Osteocyte (in vitro differentiated cells): Measurements from ENCODE around the gene LAMA5. TPM values are rescaled to one million over a fixed set of nuclear protein-coding genes. Genes with fewer than 3 reads are reported as not detected.

Experiments used
- DNase-seq: peaks from one replicate; pipeline ENCODE4 v3.0.0; 2021; ENCODE audit warnings: mixed read lengths; ENCODE audit not compliant: unreplicated experiment; ENCODE audit errors: extremely low spot score
- H3K27ac Mint-ChIP-seq: one replicate; pipeline ENCODE4 v1.8.0; 2021; ENCODE audit warnings: mild to moderate bottlenecking, mixed read lengths; ENCODE audit not compliant: unreplicated experiment
- H3K27me3 Mint-ChIP-seq: one replicate; pipeline ENCODE4 v1.8.0; 2021; ENCODE audit warnings: mixed read lengths; ENCODE audit not compliant: unreplicated experiment
- H3K36me3 Mint-ChIP-seq: one replicate; pipeline ENCODE4 v1.8.0; 2021; ENCODE audit warnings: mixed read lengths; ENCODE audit not compliant: unreplicated experiment
- H3K4me1 Mint-ChIP-seq: one replicate; pipeline ENCODE4 v1.8.0; 2021; ENCODE audit warnings: mixed read lengths; ENCODE audit not compliant: unreplicated experiment
- H3K4me3 Mint-ChIP-seq: one replicate; pipeline ENCODE4 v1.8.0; 2021; ENCODE audit warnings: mild to moderate bottlenecking, moderate library complexity, mixed read lengths; ENCODE audit not compliant: unreplicated experiment
- H3K9me3 Mint-ChIP-seq: one replicate; pipeline ENCODE4 v1.8.0; 2021; ENCODE audit warnings: mixed read lengths; ENCODE audit not compliant: unreplicated experiment
- total RNA-seq: library from RNA; stranded (reverse); gene quantifications from 2 replicates; pipeline ENCODE4 v1.2.1, GENCODE V29; 2021
- TF ChIP-seq, protein P1 (sequence below): fragments of 200-600 bp; sonication (generic); IDR thresholded peaks from 2 replicates; pipeline ENCODE4 v1.5.0; 2021; ENCODE audit warnings: antibody characterized with exemption, mild to moderate bottlenecking, moderate library complexity

LAMA5 gene
- total RNA-seq, 1 donor from 2014 or later = 201 TPM

DNA sequence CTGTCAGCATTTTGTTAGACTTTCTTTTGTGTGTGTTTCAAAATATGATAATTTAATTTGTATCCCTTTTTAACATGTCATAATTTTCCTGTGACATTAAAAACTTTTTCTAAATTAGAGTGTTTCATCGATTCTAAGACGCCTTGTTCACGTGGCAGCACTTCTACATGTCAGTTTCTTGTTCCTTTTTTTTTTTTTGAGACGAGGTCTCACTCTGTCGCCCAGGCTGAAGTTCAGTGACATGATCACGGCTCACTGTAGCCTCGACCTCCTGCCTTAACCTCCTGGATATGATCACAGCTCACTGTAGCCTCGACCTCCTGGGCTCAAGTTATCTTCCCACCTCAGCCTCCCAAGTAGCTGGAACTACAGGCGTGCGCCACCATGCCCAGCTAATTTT, 91.9 kb downstream of the LAMA5 start:
- DNase-seq = no peak
- no peaks in the 10 kb centered on the region for H3K27me3 Mint-ChIP-seq
- TF ChIP-seq, protein P1, sequence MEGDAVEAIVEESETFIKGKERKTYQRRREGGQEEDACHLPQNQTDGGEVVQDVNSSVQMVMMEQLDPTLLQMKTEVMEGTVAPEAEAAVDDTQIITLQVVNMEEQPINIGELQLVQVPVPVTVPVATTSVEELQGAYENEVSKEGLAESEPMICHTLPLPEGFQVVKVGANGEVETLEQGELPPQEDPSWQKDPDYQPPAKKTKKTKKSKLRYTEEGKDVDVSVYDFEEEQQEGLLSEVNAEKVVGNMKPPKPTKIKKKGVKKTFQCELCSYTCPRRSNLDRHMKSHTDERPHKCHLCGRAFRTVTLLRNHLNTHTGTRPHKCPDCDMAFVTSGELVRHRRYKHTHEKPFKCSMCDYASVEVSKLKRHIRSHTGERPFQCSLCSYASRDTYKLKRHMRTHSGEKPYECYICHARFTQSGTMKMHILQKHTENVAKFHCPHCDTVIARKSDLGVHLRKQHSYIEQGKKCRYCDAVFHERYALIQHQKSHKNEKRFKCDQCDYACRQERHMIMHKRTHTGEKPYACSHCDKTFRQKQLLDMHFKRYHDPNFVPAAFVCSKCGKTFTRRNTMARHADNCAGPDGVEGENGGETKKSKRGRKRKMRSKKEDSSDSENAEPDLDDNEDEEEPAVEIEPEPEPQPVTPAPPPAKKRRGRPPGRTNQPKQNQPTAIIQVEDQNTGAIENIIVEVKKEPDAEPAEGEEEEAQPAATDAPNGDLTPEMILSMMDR = no peak
- no peak overlapping the region for H3K4me3 Mint-ChIP-seq
- no peak overlapping the region for H3K27ac Mint-ChIP-seq
- H3K36me3 Mint-ChIP-seq = peaks cover 29% of the 10 kb centered on the region
- no peaks in the 10 kb centered on the region for H3K4me1 Mint-ChIP-seq
- no peaks in the 10 kb centered on the region for H3K9me3 Mint-ChIP-seq

DNA sequence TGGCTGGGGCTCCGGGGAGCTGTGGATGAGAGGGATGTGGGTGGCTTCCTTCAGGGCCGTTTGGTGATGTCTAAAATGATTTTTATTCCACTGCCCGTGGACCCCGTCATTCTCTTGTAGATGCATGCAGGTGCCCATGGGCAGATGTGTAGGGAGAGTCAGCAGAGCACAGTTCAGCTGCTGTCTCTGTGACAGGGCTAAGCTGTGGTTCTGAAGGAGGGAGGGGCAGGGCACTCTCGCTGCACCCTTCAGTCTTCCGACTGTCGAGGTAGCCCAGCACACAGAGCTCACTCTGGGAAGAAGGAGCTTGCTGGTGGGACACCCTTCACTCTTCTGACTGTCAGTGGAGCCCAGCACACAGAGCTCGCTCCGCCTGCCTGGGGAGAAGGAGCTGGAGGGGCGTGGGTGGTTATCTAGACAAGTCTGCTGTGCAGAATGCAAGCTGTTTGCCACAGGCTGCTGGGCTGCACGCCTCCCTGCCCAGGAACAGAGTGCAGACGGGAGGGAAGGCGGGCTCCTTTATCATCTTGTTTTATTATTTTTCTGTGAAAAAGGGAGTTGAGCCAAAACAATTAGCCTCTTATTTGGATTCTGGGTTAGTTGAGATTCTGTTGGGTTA, 92.7 kb downstream of the LAMA5 start:
- TF ChIP-seq, protein P1 = no peak
- no peak overlapping the region for H3K4me3 Mint-ChIP-seq
- H3K27me3 Mint-ChIP-seq = no peaks in the 10 kb centered on the region
- H3K9me3 Mint-ChIP-seq = no peaks in the 10 kb centered on the region
- peaks cover 32% of the 10 kb centered on the region for H3K36me3 Mint-ChIP-seq
- H3K27ac Mint-ChIP-seq = no peak overlapping the region
- no peak for DNase-seq
- H3K4me1 Mint-ChIP-seq = peaks cover 2% of the 10 kb centered on the region

DNA sequence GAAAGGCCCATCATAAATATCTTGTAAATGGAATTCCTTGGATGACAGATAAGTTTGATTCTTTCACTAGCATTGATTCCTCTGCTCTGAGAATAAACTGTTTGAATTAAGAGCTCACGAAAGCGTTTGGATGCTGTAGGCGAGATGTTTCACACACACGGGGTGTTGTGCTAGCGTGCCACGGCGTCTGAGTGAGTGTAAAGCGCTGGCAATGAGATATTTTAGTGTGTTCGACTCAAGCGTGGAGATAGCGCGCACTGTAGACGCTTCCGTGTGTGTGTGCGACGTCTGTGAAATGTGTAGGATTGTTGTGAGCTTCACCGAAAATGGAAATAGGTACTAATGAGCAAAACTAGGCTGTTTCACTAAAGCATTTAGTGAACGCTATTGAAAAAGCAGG, 93.7 kb downstream of the LAMA5 start:
- Mint-ChIP-seq H3K4me1 (peaks cover 2% of the 10 kb centered on the region), H3K27me3 (no peaks in the 10 kb centered on the region), H3K4me3 (no peak overlapping the region), H3K9me3 (no peaks in the 10 kb centered on the region), H3K27ac (no peak overlapping the region), H3K36me3 (peaks cover 30% of the 10 kb centered on the region)
- no peak for DNase-seq
- TF ChIP-seq, protein P1 = no peak

DNA sequence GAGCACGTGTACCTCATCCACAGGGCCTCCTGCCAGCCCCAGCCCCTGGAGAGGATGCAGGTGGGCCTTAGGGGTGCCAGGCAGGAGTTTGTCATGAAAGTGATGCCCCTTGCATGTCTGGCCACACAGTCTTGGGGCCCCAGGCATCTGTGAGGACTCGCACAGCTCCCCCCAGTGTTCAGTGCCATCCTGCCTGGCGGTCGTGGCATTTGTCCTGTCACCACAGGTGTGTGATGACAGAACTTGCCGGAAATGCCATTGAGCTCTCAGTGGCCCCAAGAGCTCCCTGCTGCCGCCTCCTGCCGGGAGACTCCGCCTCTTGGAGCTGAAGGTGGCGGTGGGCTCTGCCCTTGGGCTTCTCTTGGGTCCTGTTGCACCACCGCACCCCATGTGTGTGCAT, 94.9 kb downstream of the LAMA5 start:
- Mint-ChIP-seq H3K9me3 (no peaks in the 10 kb centered on the region), H3K4me3 (no peak overlapping the region), H3K4me1 (peaks cover 2% of the 10 kb centered on the region), H3K36me3 (peaks cover 29% of the 10 kb centered on the region), H3K27ac (no peak overlapping the region), H3K27me3 (no peaks in the 10 kb centered on the region)
- DNase-seq = no peak
- TF ChIP-seq, protein P1 = no peak

DNA sequence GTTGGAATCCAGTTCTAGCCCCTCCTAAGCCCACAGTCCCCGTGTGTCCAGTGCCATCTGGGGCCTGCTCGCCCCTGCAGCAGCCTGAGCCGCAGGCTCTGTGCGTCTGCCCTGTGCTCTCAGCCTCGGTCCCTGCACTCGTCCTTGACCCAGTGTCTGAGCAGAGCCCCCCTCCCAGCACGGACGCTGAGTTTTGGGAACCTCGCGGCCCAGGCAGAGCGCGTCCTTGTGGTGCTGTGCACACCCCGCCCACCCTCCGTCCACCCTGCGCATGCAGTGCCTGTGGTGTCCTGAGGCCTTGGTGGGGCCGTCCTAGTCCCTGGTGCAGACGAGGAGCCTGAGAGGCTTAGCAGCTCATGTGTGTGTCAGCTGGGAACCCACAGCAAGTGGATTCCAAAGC, 97.2 kb downstream of the LAMA5 start:
- Mint-ChIP-seq H3K4me1 (peaks cover 2% of the 10 kb centered on the region), H3K4me3 (no peak overlapping the region), H3K27ac (no peak overlapping the region), H3K27me3 (no peaks in the 10 kb centered on the region), H3K36me3 (peaks cover 36% of the 10 kb centered on the region), H3K9me3 (peaks cover 6% of the 10 kb centered on the region)
- TF ChIP-seq, protein P1 = no peak
- DNase-seq = no peak
